Esophagus (tissue), 2 donors: Measurements from ENCODE around the gene NAPG. TPM values are rescaled to one million over a fixed set of nuclear protein-coding genes. Genes with fewer than 3 reads are reported as not detected.
"Not testable (repeated sequence)": the region's sequence is repeated elsewhere in the genome, so short reads cannot be mapped to it uniquely, and the experiment has no call there.

ENCODE experiments used
- H3K27ac ChIP-seq, 2 donors: one replicate each; pipeline ENCODE4 v1.5.1; 2013; ENCODE audit warnings: low read depth in 2 of 2, mild to moderate bottlenecking in 2 of 2, inconsistent platforms in 1 of 2, low read length in 1 of 2, moderate library complexity in 1 of 2
- H3K27me3 ChIP-seq, 2 donors: one replicate each; pipeline ENCODE4 v1.6.1; 2013; ENCODE audit warnings: low read length in 2 of 2, control low read depth in 1 of 2, mild to moderate bottlenecking in 1 of 2; ENCODE audit not compliant: insufficient read depth in 2 of 2, control insufficient read depth in 1 of 2
- H3K36me3 ChIP-seq, 2 donors: one replicate each; pipeline ENCODE4 v1.6.1; 2013; ENCODE audit warnings: low read length in 1 of 2; ENCODE audit not compliant: control insufficient read depth in 2 of 2, insufficient read depth in 2 of 2
- H3K4me1 ChIP-seq, 2 donors: one replicate each; pipeline ENCODE4 v1.6.1; 2013; ENCODE audit warnings: low read length in 1 of 2; ENCODE audit not compliant: control insufficient read depth in 2 of 2, insufficient read depth in 2 of 2
- H3K4me3 ChIP-seq, 2 donors: one replicate each; pipeline ENCODE4 v1.5.1; 2013; ENCODE audit warnings: low read length in 2 of 2, mild to moderate bottlenecking in 2 of 2, low read depth in 1 of 2, moderate library complexity in 1 of 2
- H3K9me3 ChIP-seq, 2 donors: one replicate each; pipeline ENCODE4 v1.6.1; 2013; ENCODE audit warnings: mild to moderate bottlenecking in 2 of 2, low read depth in 1 of 2, low read length in 1 of 2, moderate library complexity in 1 of 2; ENCODE audit not compliant: control insufficient read depth in 2 of 2, insufficient read depth in 1 of 2
- WGBS, 2 donors: extraction: QIAGEN DNeasy Blood & Tissue Kit; methylation state at CpG; one replicate each; pipeline ENCODE4 v1.1.7; 2013; 5-methylcytosine and 5-hydroxymethylcytosine counted together
- polyA plus RNA-seq, 2 donors: library from polyadenylated mRNA; stranded (reverse); fragments of 200-250 nt; gene quantifications; one replicate each; pipeline ENCODE4 v1.2.3, GENCODE V29; 2013
- donor health status: healthy with polysubstance abuse.
- donor health status: Bipolar disorder and iron deficiency.

NAPG gene
- polyA plus RNA-seq, 2 donors: 12.4 to 13.2 TPM

- no peaks in the 10 kb centered on the region for H3K4me1 ChIP-seq
- no peak overlapping the region for H3K4me3 ChIP-seq
- no peaks in the 10 kb centered on the region for H3K9me3 ChIP-seq
- no peak overlapping the region for H3K27ac ChIP-seq
- 97% methylated on average over 2 of the region's 2 CpGs for WGBS, 2 donors
- peaks cover 0 to 3% of the 10 kb centered on the region in 2 donors for H3K36me3 ChIP-seq
- no peaks in the 10 kb centered on the region for H3K27me3 ChIP-seq
These were observed 10.5 kb downstream of the NAPG start for GRCh38 chr18:10536280-10536679.

GRCh38 chr18:10537765-10538164 is 11.9 kb downstream of the NAPG start:
- H3K4me1 ChIP-seq: no peaks in the 10 kb centered on the region
- no peaks in the 10 kb centered on the region for H3K27me3 ChIP-seq
- peaks cover 0 to 10% of the 10 kb centered on the region in 2 donors for H3K36me3 ChIP-seq
- no peak overlapping the region for H3K27ac ChIP-seq
- 65 to 69% methylated on average over 2 of the region's 2 CpGs for WGBS, 2 donors
- H3K9me3 ChIP-seq: no peaks in the 10 kb centered on the region
- H3K4me3 ChIP-seq: no peak overlapping the region

DNA sequence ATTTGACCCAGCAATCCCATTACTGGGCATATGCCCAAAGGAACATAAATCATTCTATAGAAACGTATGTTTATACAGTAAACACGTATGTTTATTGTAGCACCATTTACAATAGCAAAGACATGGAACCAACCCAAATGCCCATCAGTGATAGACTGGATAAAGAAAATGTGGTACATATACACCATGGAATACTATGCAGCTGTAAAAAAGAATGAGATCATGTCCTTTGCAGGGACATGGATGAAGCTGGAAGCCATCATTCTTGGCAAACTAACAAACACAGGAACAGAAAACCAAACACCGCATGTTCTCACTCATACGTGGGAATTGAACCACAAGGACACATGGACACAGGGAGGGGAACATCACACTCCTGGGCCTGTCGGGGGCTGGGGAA is 13.3 kb downstream of the NAPG start:
- H3K36me3 ChIP-seq: peaks cover 0 to 10% of the 10 kb centered on the region in 2 donors
- not testable (repeated sequence) for H3K4me3 ChIP-seq

DNA sequence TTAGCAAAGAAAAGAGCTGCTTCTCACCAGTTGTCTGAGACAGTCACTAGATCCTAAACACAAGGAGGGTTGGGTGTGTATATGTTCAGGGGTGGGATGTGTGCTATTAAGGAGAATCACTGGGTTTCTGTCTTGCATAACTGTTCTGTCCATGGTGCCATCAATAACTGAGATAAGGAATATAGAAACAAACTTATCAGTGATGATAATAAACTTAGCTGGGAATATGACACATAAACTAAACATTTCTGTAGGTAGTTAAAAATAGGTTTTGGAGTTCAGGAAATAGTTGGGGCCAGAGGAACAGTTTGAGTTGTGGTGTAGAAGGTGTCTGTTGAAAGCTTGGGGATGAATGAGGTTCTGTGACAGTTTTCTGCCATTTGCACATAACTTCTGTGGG is 17.4 kb downstream of the NAPG start:
- Histone ChIP-seq H3K9me3 (no peaks in the 10 kb centered on the region), H3K27me3 (no peaks in the 10 kb centered on the region), H3K4me3 (no peak overlapping the region), H3K4me1 (no peaks in the 10 kb centered on the region), H3K27ac (no peak overlapping the region), H3K36me3 (peaks cover 0 to 23% of the 10 kb centered on the region in 2 donors)

More for the DNA sequence above, 13.3 kb downstream of the NAPG start:
- 93 to 95% methylated on average over 5 of the region's 5 CpGs for WGBS, 2 donors
- H3K27ac ChIP-seq, H3K9me3 ChIP-seq, H3K27me3 ChIP-seq, H3K4me1 ChIP-seq: not testable (repeated sequence)

- H3K4me3 ChIP-seq: no peak overlapping the region
- no peak overlapping the region for H3K27ac ChIP-seq
- H3K9me3 ChIP-seq: no peaks in the 10 kb centered on the region
- no peaks in the 10 kb centered on the region for H3K4me1 ChIP-seq
- 86 to 91% methylated on average over 9 of the region's 9 CpGs for WGBS, 2 donors
- no peaks in the 10 kb centered on the region for H3K27me3 ChIP-seq
- peaks cover 3 to 26% of the 10 kb centered on the region in 2 donors for H3K36me3 ChIP-seq
These were observed 18.4 kb downstream of the NAPG start for GRCh38 chr18:10544093-10544748.

GRCh38 chr18:10546557-10547300 is 20.9 kb downstream of the NAPG start:
- Histone ChIP-seq H3K4me3 (no peak overlapping the region), H3K9me3 (no peaks in the 10 kb centered on the region), H3K36me3 (peaks cover 3 to 27% of the 10 kb centered on the region in 2 donors)

GRCh38 chr18:10552226-10552625 is 26.4 kb downstream of the NAPG start:
- Histone ChIP-seq H3K27me3 (no peaks in the 10 kb centered on the region), H3K36me3 (peaks cover 11 to 28% of the 10 kb centered on the region in 2 donors), H3K4me3 (no peak overlapping the region), H3K9me3 (no peaks in the 10 kb centered on the region), H3K27ac (no peak overlapping the region), H3K4me1 (no peaks in the 10 kb centered on the region)
- 87 to 90% methylated on average over 3 of the region's 3 CpGs for WGBS, 2 donors

More at GRCh38 chr18:10546557-10547300, 20.9 kb downstream of the NAPG start:
- 78 to 80% methylated on average over 7 of the region's 7 CpGs for WGBS, 2 donors
- Histone ChIP-seq H3K27me3 (no peaks in the 10 kb centered on the region), H3K4me1 (no peaks in the 10 kb centered on the region), H3K27ac (no peak overlapping the region)

DNA sequence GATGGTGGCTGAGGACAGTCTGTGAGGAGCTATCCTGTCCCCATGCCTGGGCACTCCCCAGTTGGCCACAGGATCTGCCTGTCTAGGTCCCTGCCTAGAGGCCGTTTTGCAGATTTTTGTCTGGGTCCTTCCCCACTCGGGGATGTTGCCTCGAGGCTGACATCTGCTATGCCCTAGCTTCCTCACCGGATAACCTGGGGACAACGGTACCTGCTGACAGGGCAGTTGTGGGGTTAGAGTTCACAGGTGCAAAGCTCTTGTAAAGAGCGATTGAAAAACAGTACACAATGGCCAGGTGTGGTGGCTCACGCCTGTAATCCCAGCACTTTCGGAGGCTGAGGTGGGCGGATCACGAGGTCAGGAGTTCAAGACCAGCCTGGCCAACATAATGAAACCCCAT is 30.4 kb downstream of the NAPG start:
- not testable (repeated sequence) for H3K27me3 ChIP-seq, H3K4me3 ChIP-seq, H3K27ac ChIP-seq, H3K4me1 ChIP-seq, H3K9me3 ChIP-seq
- peaks cover 9 to 18% of the 10 kb centered on the region in 2 donors for H3K36me3 ChIP-seq
- WGBS, 2 donors: 90 to 95% methylated on average over 10 of the region's 10 CpGs

DNA sequence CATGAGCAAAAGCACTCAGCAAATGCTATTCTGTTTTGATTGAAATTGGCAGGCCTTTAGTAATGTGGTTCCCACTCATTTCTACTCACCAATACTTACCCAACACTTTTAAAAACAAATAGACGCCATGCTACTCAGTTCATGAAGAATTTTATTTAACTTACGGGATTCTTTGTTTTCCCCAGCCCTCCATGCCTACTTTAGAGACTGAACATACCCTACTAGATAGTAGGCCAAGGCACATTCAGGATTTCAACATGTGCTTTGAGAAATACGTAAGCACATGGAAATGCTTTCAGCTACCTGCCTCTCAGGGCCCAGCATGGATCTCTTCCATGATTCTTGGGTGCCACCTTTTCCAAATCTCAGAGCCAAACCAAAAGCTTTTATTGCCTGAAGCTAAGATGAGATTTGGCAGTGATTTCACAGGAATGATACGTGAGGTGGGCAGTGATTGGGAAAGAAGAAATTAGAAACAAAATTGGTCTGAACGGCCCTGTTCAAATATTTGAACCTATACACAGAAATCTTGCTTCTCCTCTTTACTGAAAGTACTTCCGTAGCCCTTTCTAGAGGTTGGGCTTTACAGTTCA is 31.4 kb downstream of the NAPG start:
- H3K27me3 ChIP-seq: no peaks in the 10 kb centered on the region
- H3K27ac ChIP-seq: no peak overlapping the region
- 82 to 88% methylated on average over 6 of the region's 6 CpGs for WGBS, 2 donors
- peaks cover 7 to 15% of the 10 kb centered on the region in 2 donors for H3K36me3 ChIP-seq
- peaks cover 5 to 10% of the 10 kb centered on the region in 2 donors for H3K4me1 ChIP-seq
- H3K9me3 ChIP-seq: no peaks in the 10 kb centered on the region
- no peak overlapping the region for H3K4me3 ChIP-seq
